ENCODE data around the gene UQCR10.

DNA sequence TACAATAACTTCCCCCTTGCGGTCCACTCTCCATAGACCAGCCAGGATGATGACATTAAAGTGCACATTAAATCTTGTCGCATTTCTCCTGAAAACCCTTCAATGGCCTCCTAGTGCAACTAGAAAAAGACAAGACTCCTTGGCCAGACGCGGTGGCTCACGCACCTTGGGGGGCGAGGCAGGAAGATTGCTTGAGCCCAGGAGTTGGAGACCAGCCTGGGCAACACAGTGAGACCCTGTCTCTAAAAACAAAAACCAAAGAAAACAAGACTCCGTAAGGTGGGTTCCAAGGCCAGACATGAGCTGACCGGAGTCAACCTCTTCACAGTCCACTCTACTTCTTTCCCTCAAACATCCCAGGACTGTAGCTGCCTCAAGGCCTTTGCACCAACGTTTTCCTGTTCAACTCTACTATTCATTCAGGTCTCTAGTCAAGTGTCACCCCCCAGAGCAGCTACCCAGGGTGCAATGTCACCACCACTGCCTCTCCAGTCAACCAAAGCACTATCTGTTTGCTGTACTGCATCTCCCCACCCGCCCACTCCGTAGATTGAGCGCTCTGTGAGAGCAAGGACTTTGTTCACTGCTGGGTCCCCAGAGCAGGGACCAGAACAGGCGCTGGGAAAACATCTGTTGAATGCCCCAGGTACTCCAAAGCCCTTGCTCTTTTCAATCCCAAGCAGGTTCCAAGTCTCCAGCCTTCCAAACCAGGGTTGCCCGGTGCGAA lies 1.1 kb upstream of the UQCR10 start:
- TF ChIP-seq POLR2A (IDR thresholded peaks at IDR 0.05) = no peak
- TF ChIP-seq, protein P1, sequence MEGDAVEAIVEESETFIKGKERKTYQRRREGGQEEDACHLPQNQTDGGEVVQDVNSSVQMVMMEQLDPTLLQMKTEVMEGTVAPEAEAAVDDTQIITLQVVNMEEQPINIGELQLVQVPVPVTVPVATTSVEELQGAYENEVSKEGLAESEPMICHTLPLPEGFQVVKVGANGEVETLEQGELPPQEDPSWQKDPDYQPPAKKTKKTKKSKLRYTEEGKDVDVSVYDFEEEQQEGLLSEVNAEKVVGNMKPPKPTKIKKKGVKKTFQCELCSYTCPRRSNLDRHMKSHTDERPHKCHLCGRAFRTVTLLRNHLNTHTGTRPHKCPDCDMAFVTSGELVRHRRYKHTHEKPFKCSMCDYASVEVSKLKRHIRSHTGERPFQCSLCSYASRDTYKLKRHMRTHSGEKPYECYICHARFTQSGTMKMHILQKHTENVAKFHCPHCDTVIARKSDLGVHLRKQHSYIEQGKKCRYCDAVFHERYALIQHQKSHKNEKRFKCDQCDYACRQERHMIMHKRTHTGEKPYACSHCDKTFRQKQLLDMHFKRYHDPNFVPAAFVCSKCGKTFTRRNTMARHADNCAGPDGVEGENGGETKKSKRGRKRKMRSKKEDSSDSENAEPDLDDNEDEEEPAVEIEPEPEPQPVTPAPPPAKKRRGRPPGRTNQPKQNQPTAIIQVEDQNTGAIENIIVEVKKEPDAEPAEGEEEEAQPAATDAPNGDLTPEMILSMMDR (IDR thresholded peaks at IDR 0.05) = no peak

Measured in testis (tissue), 2 donors.